ENCODE measurements around the gene INSRR. TPM values are rescaled to one million over a fixed set of nuclear protein-coding genes. Genes with fewer than 3 reads are reported as not detected.

The INSRR gene
- total and polyA plus RNA-seq, 9 of the 15 experiments (the other 6 are each of a cell fraction or from before 2014, with no cell fraction given), result 0.03 to 0.18 (median 0.06) TPM; not detected in 3

DNA sequence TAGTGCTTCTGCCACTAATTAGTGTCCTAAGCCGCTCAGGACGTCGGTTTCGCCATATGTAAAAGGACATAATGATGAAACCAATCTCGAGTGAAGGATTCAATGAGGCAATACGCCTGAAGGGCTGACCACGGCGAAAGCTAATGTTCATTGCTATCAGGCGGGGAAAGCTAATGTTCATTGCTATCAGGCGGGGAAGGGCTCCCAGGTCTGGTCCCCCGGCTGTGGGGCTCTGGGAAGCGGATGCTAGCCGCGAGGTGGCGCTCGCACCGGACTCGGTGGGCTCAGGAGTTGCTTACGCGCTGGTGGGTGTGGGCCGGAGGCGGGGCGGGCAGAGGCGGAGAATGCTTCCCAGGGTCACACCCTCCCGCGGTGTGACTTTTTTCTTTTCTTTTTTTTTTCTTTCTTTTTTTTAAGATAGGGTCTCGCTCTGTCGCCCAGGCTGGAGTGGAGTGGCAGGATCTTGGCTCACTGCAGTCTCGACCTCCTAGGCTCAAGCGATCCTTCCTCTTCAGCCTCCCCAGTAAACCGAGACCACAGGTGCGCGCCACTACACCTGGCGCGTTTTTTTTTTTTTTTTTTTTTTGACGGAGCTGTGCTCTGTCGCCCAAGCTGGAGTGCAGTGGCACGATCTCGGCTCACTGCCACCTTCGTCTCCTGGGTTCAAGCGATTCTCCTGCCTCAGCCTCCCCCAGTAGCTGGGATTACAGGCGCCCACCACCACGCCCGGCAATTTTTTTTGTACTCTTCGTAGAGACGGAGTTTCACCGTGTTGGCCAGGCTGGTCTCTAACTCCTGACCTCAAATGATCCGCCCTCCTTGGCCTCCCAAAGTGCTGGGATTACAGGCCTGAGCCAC, 33.5 kb upstream of the INSRR start (continued):
- TF ChIP-seq, protein P1, sequence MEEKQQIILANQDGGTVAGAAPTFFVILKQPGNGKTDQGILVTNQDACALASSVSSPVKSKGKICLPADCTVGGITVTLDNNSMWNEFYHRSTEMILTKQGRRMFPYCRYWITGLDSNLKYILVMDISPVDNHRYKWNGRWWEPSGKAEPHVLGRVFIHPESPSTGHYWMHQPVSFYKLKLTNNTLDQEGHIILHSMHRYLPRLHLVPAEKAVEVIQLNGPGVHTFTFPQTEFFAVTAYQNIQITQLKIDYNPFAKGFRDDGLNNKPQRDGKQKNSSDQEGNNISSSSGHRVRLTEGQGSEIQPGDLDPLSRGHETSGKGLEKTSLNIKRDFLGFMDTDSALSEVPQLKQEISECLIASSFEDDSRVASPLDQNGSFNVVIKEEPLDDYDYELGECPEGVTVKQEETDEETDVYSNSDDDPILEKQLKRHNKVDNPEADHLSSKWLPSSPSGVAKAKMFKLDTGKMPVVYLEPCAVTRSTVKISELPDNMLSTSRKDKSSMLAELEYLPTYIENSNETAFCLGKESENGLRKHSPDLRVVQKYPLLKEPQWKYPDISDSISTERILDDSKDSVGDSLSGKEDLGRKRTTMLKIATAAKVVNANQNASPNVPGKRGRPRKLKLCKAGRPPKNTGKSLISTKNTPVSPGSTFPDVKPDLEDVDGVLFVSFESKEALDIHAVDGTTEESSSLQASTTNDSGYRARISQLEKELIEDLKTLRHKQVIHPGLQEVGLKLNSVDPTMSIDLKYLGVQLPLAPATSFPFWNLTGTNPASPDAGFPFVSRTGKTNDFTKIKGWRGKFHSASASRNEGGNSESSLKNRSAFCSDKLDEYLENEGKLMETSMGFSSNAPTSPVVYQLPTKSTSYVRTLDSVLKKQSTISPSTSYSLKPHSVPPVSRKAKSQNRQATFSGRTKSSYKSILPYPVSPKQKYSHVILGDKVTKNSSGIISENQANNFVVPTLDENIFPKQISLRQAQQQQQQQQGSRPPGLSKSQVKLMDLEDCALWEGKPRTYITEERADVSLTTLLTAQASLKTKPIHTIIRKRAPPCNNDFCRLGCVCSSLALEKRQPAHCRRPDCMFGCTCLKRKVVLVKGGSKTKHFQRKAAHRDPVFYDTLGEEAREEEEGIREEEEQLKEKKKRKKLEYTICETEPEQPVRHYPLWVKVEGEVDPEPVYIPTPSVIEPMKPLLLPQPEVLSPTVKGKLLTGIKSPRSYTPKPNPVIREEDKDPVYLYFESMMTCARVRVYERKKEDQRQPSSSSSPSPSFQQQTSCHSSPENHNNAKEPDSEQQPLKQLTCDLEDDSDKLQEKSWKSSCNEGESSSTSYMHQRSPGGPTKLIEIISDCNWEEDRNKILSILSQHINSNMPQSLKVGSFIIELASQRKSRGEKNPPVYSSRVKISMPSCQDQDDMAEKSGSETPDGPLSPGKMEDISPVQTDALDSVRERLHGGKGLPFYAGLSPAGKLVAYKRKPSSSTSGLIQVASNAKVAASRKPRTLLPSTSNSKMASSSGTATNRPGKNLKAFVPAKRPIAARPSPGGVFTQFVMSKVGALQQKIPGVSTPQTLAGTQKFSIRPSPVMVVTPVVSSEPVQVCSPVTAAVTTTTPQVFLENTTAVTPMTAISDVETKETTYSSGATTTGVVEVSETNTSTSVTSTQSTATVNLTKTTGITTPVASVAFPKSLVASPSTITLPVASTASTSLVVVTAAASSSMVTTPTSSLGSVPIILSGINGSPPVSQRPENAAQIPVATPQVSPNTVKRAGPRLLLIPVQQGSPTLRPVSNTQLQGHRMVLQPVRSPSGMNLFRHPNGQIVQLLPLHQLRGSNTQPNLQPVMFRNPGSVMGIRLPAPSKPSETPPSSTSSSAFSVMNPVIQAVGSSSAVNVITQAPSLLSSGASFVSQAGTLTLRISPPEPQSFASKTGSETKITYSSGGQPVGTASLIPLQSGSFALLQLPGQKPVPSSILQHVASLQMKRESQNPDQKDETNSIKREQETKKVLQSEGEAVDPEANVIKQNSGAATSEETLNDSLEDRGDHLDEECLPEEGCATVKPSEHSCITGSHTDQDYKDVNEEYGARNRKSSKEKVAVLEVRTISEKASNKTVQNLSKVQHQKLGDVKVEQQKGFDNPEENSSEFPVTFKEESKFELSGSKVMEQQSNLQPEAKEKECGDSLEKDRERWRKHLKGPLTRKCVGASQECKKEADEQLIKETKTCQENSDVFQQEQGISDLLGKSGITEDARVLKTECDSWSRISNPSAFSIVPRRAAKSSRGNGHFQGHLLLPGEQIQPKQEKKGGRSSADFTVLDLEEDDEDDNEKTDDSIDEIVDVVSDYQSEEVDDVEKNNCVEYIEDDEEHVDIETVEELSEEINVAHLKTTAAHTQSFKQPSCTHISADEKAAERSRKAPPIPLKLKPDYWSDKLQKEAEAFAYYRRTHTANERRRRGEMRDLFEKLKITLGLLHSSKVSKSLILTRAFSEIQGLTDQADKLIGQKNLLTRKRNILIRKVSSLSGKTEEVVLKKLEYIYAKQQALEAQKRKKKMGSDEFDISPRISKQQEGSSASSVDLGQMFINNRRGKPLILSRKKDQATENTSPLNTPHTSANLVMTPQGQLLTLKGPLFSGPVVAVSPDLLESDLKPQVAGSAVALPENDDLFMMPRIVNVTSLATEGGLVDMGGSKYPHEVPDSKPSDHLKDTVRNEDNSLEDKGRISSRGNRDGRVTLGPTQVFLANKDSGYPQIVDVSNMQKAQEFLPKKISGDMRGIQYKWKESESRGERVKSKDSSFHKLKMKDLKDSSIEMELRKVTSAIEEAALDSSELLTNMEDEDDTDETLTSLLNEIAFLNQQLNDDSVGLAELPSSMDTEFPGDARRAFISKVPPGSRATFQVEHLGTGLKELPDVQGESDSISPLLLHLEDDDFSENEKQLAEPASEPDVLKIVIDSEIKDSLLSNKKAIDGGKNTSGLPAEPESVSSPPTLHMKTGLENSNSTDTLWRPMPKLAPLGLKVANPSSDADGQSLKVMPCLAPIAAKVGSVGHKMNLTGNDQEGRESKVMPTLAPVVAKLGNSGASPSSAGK (IDR thresholded peaks at IDR 0.05), result no peak
- TF ChIP-seq, protein P2, sequence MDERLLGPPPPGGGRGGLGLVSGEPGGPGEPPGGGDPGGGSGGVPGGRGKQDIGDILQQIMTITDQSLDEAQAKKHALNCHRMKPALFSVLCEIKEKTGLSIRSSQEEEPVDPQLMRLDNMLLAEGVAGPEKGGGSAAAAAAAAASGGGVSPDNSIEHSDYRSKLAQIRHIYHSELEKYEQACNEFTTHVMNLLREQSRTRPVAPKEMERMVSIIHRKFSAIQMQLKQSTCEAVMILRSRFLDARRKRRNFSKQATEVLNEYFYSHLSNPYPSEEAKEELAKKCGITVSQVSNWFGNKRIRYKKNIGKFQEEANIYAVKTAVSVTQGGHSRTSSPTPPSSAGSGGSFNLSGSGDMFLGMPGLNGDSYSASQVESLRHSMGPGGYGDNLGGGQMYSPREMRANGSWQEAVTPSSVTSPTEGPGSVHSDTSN (CRISPR knock-in tag; IDR thresholded peaks at IDR 0.05; ENCODE audit: low read depth), result no peak
- TF ChIP-seq, protein P2 (tag; conservative IDR thresholded peaks at IDR 0.05; ENCODE audit: low read depth), result no peak
- TF ChIP-seq FOXA1 (IDR thresholded peaks at IDR 0.05; ENCODE audit: borderline replicate concordance), result no peak
- TF ChIP-seq HIVEP1 (CRISPR knock-in tag; IDR thresholded peaks at IDR 0.05), result no peak
- TF ChIP-seq JUNB (CRISPR knock-in tag; conservative IDR thresholded peaks at IDR 0.05), result no peak
- 0 out of 2 replicates have a peak, but pooled peaks have one; percentile 36 for TF ChIP-seq HCFC1 (IDR thresholded peaks at IDR 0.05; ENCODE audit: low read depth, low read length)
- TF ChIP-seq ZBTB8A (IDR thresholded peaks at IDR 0.05; ENCODE audit: partially characterized antibody), result no peak
- no peak for TF ChIP-seq ZNF431 (CRISPR knock-in tag; IDR thresholded peaks at IDR 0.05)
- TF ChIP-seq ATF1 (CRISPR knock-in tag; IDR thresholded peaks at IDR 0.05), result no peak
- TF ChIP-seq ATF1 (tag; IDR thresholded peaks at IDR 0.05), result peak; percentile 79
- no peak for TF ChIP-seq DIDO1 (tag; IDR thresholded peaks at IDR 0.05; ENCODE audit: low read depth)
- TF ChIP-seq CHD4 (IDR thresholded peaks at IDR 0.05; ENCODE audit: insufficient read depth, insufficient replicate concordance, low read depth, low read length, poor library complexity, severe bottlenecking), result no peak
- TF ChIP-seq SMARCA5 (IDR thresholded peaks at IDR 0.05), result no peak
- TF ChIP-seq TBP (optimal IDR thresholded peaks at IDR 0.05; ENCODE audit: low read depth, low read length), result peak; percentile 8

All from K562 (cell line).